Neural cell (in vitro differentiated cells): ENCODE data around the gene COBLL1.

Experiments used
- CTCF ChIP-seq: fragments of 450-650 bp; IDR thresholded peaks from 2 replicates; pipeline ENCODE4 v1.5.1; 2014; ENCODE audit warnings: antibody characterized with exemption, mild to moderate bottlenecking, moderate library complexity; ENCODE audit not compliant: poor library complexity, severe bottlenecking
- EZH2 ChIP-seq: fragments of 200-600, 300-800 bp; shearing (Covaris generic), sonication (generic); IDR thresholded peaks from 2 replicates; pipeline ENCODE4 v1.6.1; 2014; ENCODE audit warnings: antibody characterized with exemption, low read length, borderline replicate concordance, mild to moderate bottlenecking; ENCODE audit not compliant: insufficient read depth, poor library complexity, severe bottlenecking
- POLR2AphosphoS5 ChIP-seq: IDR thresholded peaks from 2 replicates; pipeline ENCODE4 v1.6.1; 2012
- RAD21 ChIP-seq: fragments of 450-650 bp; conservative IDR thresholded peaks from 2 replicates; pipeline ENCODE4 v1.6.1; 2014; ENCODE audit warnings: antibody characterized with exemption, mild to moderate bottlenecking, moderate library complexity
- REST ChIP-seq: IDR thresholded peaks from 2 replicates; pipeline ENCODE4 v1.6.1; 2012; ENCODE audit warnings: borderline replicate concordance

- TF ChIP-seq CTCF, result no peak
- no peak for TF ChIP-seq POLR2AphosphoS5
- TF ChIP-seq EZH2, result no peak
- TF ChIP-seq RAD21, result no peak
- TF ChIP-seq REST, result no peak
Measured at GRCh38 chr2:164719996-164720941, 121.4 kb downstream of the COBLL1 start.
